K562 (cell line): ENCODE results near the gene SPG21.

Source experiments
- CHD2 ChIP-seq: IDR thresholded peaks from 2 replicates; pipeline ENCODE4 v1.6.1; 2011; ENCODE audit warnings: low read depth, low read length
- EHMT2 ChIP-seq: fragments of 450-650 bp; IDR thresholded peaks from 2 replicates; pipeline ENCODE4 v1.6.1; 2018; ENCODE audit warnings: antibody characterized with exemption
- PHF20 ChIP-seq: fragments of 450-650 bp; IDR thresholded peaks from 2 replicates; pipeline ENCODE4 v1.6.1; 2018; ENCODE audit not compliant: partially characterized antibody
- POLR2A ChIP-seq: fragments of 450-650 bp; conservative IDR thresholded peaks from 2 replicates; pipeline ENCODE4 v1.6.1; 2016
- SMAD3 ChIP-seq: fragments of 450-650 bp; formaldehyde crosslinking; conservative IDR thresholded peaks from 2 replicates; pipeline ENCODE4 v1.4.0; 2020; ENCODE audit warnings: mild to moderate bottlenecking
- ZBTB7A ChIP-seq: IDR thresholded peaks from 2 replicates; pipeline ENCODE4 v1.6.1; 2011; ENCODE audit warnings: low read depth, mild to moderate bottlenecking, low read length, moderate library complexity, borderline replicate concordance; ENCODE audit not compliant: control insufficient read depth
- TF ChIP-seq, protein P1 (sequence below), 3 experiments: IDR thresholded peaks in 2 of 3; conservative IDR thresholded peaks in 1 of 3; 2 replicates each; pipeline ENCODE4 v1.5.1; 2011 to 2012; ENCODE audit warnings: low read length in 3 of 3, mild to moderate bottlenecking in 3 of 3, control low read depth in 2 of 3, improper control_type of control experiment in 1 of 3, inconsistent platforms in 1 of 3, low read depth in 1 of 3, mixed read lengths in 1 of 3, moderate library complexity in 1 of 3; ENCODE audit not compliant: insufficient read depth in 2 of 3
- TF ChIP-seq, protein P2 (sequence below), 2 experiments: fragments of 450-650 bp; IDR thresholded peaks; 2 replicates each; pipeline ENCODE4 v1.6.1; 2018; ENCODE audit warnings: mild to moderate bottlenecking in 2 of 2, low read depth in 1 of 2; ENCODE audit not compliant: partially characterized antibody in 2 of 2
- TF ChIP-seq, protein P3 (sequence below): fragments of 250-450 bp; sonication (Bioruptor Pico); IDR thresholded peaks from 2 replicates; pipeline ENCODE4 v1.5.0; 2021

DNA sequence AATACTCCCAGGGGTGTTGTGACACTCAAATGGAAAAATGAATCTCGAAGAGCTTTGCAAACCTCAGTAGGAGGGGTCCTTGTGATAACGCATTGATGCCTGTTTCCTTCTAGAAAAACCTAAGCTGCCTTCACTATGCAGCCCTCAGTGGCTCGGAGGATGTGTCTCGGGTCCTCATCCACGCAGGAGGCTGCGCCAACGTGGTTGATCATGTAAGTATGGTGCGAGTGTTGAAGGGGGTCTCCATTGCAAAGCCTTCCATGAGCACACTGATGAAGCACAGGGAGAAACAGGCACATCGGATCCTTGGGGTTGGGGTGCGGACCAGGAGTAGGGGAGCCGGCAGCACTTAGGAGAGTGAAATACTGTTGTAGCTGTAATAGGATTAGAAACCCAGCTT is 55.7 kb downstream of the SPG21 start:
- TF ChIP-seq SMAD3 (CRISPR knock-in tag) (no peak), EHMT2 (no peak), ZBTB7A (no peak), POLR2A (no peak), PHF20 (no peak), CHD2 (no peak)
- TF ChIP-seq, protein P1, sequence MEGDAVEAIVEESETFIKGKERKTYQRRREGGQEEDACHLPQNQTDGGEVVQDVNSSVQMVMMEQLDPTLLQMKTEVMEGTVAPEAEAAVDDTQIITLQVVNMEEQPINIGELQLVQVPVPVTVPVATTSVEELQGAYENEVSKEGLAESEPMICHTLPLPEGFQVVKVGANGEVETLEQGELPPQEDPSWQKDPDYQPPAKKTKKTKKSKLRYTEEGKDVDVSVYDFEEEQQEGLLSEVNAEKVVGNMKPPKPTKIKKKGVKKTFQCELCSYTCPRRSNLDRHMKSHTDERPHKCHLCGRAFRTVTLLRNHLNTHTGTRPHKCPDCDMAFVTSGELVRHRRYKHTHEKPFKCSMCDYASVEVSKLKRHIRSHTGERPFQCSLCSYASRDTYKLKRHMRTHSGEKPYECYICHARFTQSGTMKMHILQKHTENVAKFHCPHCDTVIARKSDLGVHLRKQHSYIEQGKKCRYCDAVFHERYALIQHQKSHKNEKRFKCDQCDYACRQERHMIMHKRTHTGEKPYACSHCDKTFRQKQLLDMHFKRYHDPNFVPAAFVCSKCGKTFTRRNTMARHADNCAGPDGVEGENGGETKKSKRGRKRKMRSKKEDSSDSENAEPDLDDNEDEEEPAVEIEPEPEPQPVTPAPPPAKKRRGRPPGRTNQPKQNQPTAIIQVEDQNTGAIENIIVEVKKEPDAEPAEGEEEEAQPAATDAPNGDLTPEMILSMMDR (IDR thresholded peaks at IDR 0.05 in 2 of 3, conservative IDR thresholded peaks at IDR 0.05 in 1 of 3; ENCODE audit: insufficient read depth in 2 of 3, low read depth in 1 of 3, low read length in 3 of 3), result no peak
- TF ChIP-seq, protein P2, sequence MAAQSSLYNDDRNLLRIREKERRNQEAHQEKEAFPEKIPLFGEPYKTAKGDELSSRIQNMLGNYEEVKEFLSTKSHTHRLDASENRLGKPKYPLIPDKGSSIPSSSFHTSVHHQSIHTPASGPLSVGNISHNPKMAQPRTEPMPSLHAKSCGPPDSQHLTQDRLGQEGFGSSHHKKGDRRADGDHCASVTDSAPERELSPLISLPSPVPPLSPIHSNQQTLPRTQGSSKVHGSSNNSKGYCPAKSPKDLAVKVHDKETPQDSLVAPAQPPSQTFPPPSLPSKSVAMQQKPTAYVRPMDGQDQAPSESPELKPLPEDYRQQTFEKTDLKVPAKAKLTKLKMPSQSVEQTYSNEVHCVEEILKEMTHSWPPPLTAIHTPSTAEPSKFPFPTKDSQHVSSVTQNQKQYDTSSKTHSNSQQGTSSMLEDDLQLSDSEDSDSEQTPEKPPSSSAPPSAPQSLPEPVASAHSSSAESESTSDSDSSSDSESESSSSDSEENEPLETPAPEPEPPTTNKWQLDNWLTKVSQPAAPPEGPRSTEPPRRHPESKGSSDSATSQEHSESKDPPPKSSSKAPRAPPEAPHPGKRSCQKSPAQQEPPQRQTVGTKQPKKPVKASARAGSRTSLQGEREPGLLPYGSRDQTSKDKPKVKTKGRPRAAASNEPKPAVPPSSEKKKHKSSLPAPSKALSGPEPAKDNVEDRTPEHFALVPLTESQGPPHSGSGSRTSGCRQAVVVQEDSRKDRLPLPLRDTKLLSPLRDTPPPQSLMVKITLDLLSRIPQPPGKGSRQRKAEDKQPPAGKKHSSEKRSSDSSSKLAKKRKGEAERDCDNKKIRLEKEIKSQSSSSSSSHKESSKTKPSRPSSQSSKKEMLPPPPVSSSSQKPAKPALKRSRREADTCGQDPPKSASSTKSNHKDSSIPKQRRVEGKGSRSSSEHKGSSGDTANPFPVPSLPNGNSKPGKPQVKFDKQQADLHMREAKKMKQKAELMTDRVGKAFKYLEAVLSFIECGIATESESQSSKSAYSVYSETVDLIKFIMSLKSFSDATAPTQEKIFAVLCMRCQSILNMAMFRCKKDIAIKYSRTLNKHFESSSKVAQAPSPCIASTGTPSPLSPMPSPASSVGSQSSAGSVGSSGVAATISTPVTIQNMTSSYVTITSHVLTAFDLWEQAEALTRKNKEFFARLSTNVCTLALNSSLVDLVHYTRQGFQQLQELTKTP (IDR thresholded peaks at IDR 0.05; ENCODE audit: low read depth in 1 of 2, partially characterized antibody in 2 of 2), result no peak
- TF ChIP-seq, protein P3, sequence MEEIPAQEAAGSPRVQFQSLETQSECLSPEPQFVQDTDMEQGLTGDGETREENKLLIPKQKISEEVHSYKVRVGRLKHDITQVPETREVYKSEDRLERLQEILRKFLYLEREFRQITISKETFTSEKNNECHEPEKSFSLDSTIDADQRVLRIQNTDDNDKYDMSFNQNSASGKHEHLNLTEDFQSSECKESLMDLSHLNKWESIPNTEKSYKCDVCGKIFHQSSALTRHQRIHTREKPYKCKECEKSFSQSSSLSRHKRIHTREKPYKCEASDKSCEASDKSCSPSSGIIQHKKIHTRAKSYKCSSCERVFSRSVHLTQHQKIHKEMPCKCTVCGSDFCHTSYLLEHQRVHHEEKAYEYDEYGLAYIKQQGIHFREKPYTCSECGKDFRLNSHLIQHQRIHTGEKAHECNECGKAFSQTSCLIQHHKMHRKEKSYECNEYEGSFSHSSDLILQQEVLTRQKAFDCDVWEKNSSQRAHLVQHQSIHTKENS (CRISPR knock-in tag), result no peak
